ENCODE measurements around the gene TENT4A. TPM values are rescaled to one million over a fixed set of nuclear protein-coding genes. Genes with fewer than 3 reads are reported as not detected.
A peak's percentile ranks its signal among the peaks of the same experiment; 100 is the strongest.

The TENT4A gene
- total RNA-seq, 1 donor from 2014 or later: 9.5 TPM

DNA sequence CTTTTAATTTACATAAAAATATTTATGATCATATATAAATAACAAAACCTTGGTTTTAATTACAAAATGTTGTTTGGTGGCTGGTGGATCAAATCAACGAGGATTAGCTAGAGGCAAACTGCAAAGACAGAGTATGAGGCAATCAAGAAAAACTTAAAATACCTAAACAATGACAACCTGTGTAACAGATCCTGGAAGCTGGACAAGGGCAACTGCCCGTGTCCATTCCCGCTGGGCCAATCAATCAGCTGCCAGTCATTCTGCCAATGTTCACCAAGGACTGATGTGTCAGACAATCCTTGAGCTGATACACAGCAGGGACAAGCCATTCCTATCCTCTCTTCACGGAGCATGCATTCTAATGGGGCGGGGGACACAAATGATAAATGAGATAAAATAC, 3.2 kb upstream of the TENT4A start:
- H3K36me3 ChIP-seq: no peaks in the 10 kb centered on the region
- no peaks in the 10 kb centered on the region for H3K27me3 ChIP-seq (ENCODE audit: low read depth)
- DNase-seq: no peak
- TF ChIP-seq, protein P1, sequence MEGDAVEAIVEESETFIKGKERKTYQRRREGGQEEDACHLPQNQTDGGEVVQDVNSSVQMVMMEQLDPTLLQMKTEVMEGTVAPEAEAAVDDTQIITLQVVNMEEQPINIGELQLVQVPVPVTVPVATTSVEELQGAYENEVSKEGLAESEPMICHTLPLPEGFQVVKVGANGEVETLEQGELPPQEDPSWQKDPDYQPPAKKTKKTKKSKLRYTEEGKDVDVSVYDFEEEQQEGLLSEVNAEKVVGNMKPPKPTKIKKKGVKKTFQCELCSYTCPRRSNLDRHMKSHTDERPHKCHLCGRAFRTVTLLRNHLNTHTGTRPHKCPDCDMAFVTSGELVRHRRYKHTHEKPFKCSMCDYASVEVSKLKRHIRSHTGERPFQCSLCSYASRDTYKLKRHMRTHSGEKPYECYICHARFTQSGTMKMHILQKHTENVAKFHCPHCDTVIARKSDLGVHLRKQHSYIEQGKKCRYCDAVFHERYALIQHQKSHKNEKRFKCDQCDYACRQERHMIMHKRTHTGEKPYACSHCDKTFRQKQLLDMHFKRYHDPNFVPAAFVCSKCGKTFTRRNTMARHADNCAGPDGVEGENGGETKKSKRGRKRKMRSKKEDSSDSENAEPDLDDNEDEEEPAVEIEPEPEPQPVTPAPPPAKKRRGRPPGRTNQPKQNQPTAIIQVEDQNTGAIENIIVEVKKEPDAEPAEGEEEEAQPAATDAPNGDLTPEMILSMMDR (IDR thresholded peaks at IDR 0.05; ENCODE audit: borderline replicate concordance): no peak
- intact Hi-C loops (cut with micrococcal nuclease): no loop called here
- peaks cover 29% of the 10 kb centered on the region for H3K4me1 ChIP-seq
- no peaks in the 10 kb centered on the region for H3K9me3 ChIP-seq (replicated peaks)
- H3K4me3 ChIP-seq: no peak overlapping the region
- H3K27ac ChIP-seq (replicated peaks): no peak overlapping the region

DNA sequence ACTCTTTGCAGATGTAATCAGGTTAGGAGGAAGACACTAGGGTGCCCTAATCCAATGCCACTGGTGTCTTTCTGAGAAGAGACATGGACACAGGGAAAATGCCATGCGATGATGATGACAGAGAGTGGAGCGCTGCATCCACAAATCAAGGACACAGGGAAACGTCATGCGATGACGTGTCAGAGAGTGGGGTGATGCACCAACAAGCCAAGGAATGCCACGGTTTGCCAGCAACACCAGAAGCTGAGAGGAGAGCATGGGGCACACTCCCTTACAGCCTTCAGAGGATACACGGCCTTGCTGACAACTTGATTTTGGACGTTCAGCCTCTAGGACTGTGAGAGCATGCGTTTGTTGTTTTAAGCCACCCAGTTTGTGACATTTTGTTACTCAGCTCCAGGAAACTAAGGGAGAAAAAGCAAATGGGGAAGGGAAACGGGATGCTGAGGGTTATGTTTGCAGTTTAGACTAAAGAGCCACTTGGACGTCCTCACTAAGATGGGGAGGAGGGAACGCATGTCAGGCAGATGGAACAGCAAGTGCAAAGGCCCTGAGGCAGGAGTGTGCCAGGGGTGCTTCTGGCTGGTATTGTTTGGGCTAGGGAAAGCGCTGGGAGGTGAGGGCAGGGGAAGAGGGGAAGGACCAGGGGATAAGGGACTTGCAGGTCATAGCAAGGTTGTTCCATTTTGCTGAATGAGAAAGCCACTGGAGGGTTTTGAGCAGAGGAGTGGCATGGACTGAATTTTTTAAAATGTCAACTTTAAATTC, 2.5 kb upstream of the TENT4A start:
- no peak for DNase-seq
- TF ChIP-seq, protein P1 (IDR thresholded peaks at IDR 0.05; ENCODE audit: borderline replicate concordance): no peak
- Histone ChIP-seq H3K4me1 (peaks cover 31% of the 10 kb centered on the region), H3K27me3 (ENCODE audit: low read depth) (no peaks in the 10 kb centered on the region), H3K36me3 (no peaks in the 10 kb centered on the region), H3K9me3 (replicated peaks) (no peaks in the 10 kb centered on the region), H3K27ac (replicated peaks) (no peak overlapping the region), H3K4me3 (no peak overlapping the region)
- intact Hi-C loops (cut with micrococcal nuclease): no loop called here

DNA sequence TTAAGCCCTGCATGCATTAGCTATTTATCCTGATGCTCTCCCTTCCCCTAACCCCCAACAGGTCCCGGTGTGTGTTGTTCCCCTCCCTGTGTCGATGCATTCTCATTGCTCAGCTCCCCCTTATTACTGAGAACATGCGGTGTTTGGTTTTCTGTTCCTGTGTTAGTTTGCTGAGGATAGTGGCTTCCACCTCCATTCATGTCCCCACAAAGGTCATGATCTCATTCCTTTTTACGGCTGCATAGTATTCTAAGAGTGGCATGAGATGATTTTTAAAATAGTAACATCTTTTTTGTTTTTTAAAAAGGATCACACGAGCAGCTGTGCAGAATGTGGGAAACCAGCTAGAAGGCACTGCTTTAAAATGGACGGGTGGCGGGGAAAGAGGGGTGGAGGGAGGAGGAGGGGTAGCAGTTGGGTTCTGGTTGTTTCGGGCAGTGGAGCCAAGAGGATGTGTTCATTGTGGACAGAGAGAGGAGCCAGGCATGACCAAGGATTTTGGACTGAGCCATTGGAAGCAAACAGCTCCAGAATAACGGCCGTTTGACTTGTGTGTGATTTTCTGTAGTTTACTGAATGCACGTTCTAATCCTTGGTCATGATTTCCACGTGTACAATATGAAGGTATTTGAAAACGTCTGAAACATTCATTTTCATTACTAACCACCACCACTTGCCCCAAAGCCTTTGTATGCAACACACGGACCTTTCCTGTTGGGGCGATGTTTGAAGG, 1.7 kb upstream of the TENT4A start:
- Histone ChIP-seq H3K4me1 (peaks cover 39% of the 10 kb centered on the region), H3K27ac (replicated peaks) (peak overlapping the region; percentile 99), H3K4me3 (peak overlapping the region; percentile 87), H3K27me3 (ENCODE audit: low read depth) (no peaks in the 10 kb centered on the region), H3K9me3 (replicated peaks) (no peaks in the 10 kb centered on the region), H3K36me3 (no peaks in the 10 kb centered on the region)
- intact Hi-C loops (cut with micrococcal nuclease): no loop called here
- TF ChIP-seq, protein P1 (IDR thresholded peaks at IDR 0.05; ENCODE audit: borderline replicate concordance): no peak
- no peak for DNase-seq

DNA sequence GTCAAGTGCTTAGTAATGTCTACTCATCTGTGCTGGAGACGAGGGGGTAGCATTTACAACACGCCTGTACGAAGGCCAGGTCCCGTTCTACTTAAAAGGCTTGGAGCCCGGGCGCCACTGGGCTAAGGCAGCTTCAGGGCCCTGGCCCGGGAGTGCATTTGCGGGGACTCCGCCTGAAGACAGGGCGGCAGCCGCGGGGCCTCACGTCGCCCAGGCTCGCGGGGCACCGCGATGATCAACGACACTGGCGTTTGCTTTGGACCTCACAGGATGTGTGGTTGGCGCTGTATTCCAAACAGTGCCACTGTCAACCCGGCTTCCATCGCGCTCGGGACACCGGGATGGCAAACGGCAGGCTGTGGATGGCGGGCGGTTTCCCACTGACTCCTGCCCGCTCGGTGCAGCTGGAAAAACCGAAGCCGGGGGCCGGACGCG, 1.1 kb upstream of the TENT4A start:
- TF ChIP-seq, protein P1 (IDR thresholded peaks at IDR 0.05; ENCODE audit: borderline replicate concordance): peak; percentile 21
- DNase-seq: peak; percentile 46
- no peaks in the 10 kb centered on the region for H3K9me3 ChIP-seq (replicated peaks)

DNA sequence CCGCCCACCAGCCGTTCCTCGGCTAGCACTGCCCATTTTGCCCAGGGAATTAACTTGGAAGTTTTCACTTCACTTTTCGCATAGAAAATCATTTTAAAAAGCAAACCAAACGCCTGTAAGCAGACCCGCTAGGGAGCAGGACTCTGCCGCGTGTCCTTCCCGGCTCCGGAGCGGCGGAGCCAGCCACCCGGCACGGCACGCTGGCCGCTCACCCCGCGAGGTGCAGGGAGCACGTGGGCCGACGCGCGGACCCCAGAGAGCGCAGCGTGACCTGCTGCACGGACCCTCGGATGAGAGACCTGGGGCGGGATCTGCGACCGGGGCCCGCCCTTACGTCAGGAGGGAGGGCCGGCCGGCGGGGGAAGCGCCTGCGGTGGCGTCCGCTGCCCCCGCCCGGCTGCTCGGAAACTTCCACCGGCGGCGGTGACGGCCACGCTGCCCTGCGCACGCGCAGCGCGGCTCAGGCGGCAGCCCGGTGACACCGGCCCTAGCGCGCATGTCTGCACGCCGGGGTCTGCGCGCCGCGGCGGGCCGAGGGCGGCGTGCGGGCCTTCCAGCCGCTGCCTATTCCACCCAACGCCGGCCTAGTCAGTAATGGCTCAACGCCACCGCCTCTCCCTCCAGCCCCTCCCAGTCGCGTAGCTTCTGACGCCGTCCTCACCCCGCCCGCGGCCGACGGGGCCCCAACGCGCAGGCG, 507 bp upstream of the TENT4A start:
- intact Hi-C loops (cut with micrococcal nuclease): no loop called here
- TF ChIP-seq, protein P1 (IDR thresholded peaks at IDR 0.05; ENCODE audit: borderline replicate concordance): no peak
- Histone ChIP-seq H3K27me3 (ENCODE audit: low read depth) (no peaks in the 10 kb centered on the region), H3K4me1 (peaks cover 51% of the 10 kb centered on the region), H3K9me3 (replicated peaks) (no peaks in the 10 kb centered on the region), H3K36me3 (no peaks in the 10 kb centered on the region), H3K4me3 (peak overlapping the region; percentile 87), H3K27ac (replicated peaks) (peak overlapping the region; percentile 99)
- DNase-seq: peak; percentile 95

More for the DNA sequence above, 1.1 kb upstream of the TENT4A start:
- H3K4me1 ChIP-seq: peaks cover 45% of the 10 kb centered on the region
- peak overlapping the region; percentile 99 for H3K27ac ChIP-seq (replicated peaks)
- intact Hi-C loops (cut with micrococcal nuclease): no loop called here
- H3K36me3 ChIP-seq: no peaks in the 10 kb centered on the region
- peak overlapping the region; percentile 87 for H3K4me3 ChIP-seq
- H3K27me3 ChIP-seq (ENCODE audit: low read depth): no peaks in the 10 kb centered on the region

Data from left ventricle myocardium inferior (tissue), 1 donor.